HAP-1 (cell line): ENCODE data around the gene TK1.

Experiments used
- DNase-seq, 2 experiments: peaks; one replicate each; pipeline ENCODE4 v3.0.0-alpha.2; 2016 to 2020; ENCODE audit warnings: low spot score in 2 of 2
- H3K27me3 ChIP-seq: fragments of 250-450 bp; sonication (Bioruptor Pico); 2 replicates; pipeline ENCODE4 v1.5.1; 2020; ENCODE audit warnings: low read depth, mild to moderate bottlenecking, moderate library complexity
- H3K36me3 ChIP-seq: fragments of 250-450 bp; sonication (Bioruptor Pico); replicated peaks from 2 replicates; pipeline ENCODE4 v1.5.1; 2020; ENCODE audit warnings: mild to moderate bottlenecking
- H3K4me1 ChIP-seq: fragments of 250-450 bp; sonication (Bioruptor Pico); 2 replicates; pipeline ENCODE4 v1.5.1; 2020; ENCODE audit warnings: mild to moderate bottlenecking
- H3K4me3 ChIP-seq: fragments of 250-450 bp; sonication (Bioruptor Pico); 2 replicates; pipeline ENCODE4 v1.5.1; 2020; ENCODE audit warnings: mild to moderate bottlenecking, moderate library complexity
- H3K9me3 ChIP-seq: fragments of 250-450 bp; sonication (Bioruptor Pico); 2 replicates; pipeline ENCODE4 v1.5.1; 2020; ENCODE audit warnings: mild to moderate bottlenecking, moderate library complexity
- in situ Hi-C: fragments of 300-500 bp; cut with MboI; formaldehyde crosslinking; loops from 3 replicates; pipeline ENCODE4 v1.14.3; 2020; ENCODE audit warnings: low sequenced_read_pairs, inconsistent platforms, mixed read lengths

TK1 gene

GRCh38 chr17:78127888-78128550, 58.8 kb downstream of the TK1 start:
- peaks cover 3% of the 10 kb centered on the region for H3K27me3 ChIP-seq
- peak overlapping the region; percentile 59 for H3K4me3 ChIP-seq
- H3K36me3 ChIP-seq = no peaks in the 10 kb centered on the region
- DNase-seq = peak in 1 of 2 experiments; percentile 59
- in situ Hi-C loops = no loop called here
- H3K4me1 ChIP-seq = peaks cover 4% of the 10 kb centered on the region; the same call in 1 of the 2 replicates
- H3K9me3 ChIP-seq = no peaks in the 10 kb centered on the region

GRCh38 chr17:78127239-78127887, 59.5 kb downstream of the TK1 start:
- no peaks in the 10 kb centered on the region for H3K9me3 ChIP-seq
- peaks cover 4% of the 10 kb centered on the region; the same call in 1 of the 2 replicates for H3K4me1 ChIP-seq
- peak overlapping the region; percentile 59 for H3K4me3 ChIP-seq
- no peak for DNase-seq
- in situ Hi-C loops = no loop called here
- peaks cover 3% of the 10 kb centered on the region for H3K27me3 ChIP-seq
- no peaks in the 10 kb centered on the region for H3K36me3 ChIP-seq

GRCh38 chr17:78126895-78127238, 60.0 kb downstream of the TK1 start:
- in situ Hi-C loops = no loop called here
- Histone ChIP-seq H3K36me3 (no peaks in the 10 kb centered on the region), H3K9me3 (no peaks in the 10 kb centered on the region), H3K4me1 (peaks cover 4% of the 10 kb centered on the region; the same call in 1 of the 2 replicates), H3K4me3 (no peak overlapping the region), H3K27me3 (peaks cover 3% of the 10 kb centered on the region)
- no peak for DNase-seq

- Histone ChIP-seq H3K9me3 (no peaks in the 10 kb centered on the region), H3K36me3 (no peaks in the 10 kb centered on the region), H3K4me3 (no peak overlapping the region), H3K4me1 (peaks cover 4% of the 10 kb centered on the region; the same call in 1 of the 2 replicates), H3K27me3 (peaks cover under 1% of the 10 kb centered on the region; the same call in 1 of the 2 replicates)
- DNase-seq = no peak
- in situ Hi-C loops = no loop called here
Measured at GRCh38 chr17:78125976-78126894, 60.6 kb downstream of the TK1 start.

- Histone ChIP-seq H3K36me3 (no peaks in the 10 kb centered on the region), H3K4me1 (peaks cover 4% of the 10 kb centered on the region; the same call in 1 of the 2 replicates)
Measured at GRCh38 chr17:78125138-78125913, 61.5 kb downstream of the TK1 start.

GRCh38 chr17:78124836-78125137, 62.1 kb downstream of the TK1 start:
- no peak for DNase-seq
- peaks cover 4% of the 10 kb centered on the region; the same call in 1 of the 2 replicates for H3K4me1 ChIP-seq
- no peaks in the 10 kb centered on the region for H3K27me3 ChIP-seq
- H3K9me3 ChIP-seq = no peaks in the 10 kb centered on the region
- no peak overlapping the region for H3K4me3 ChIP-seq
- no peaks in the 10 kb centered on the region for H3K36me3 ChIP-seq
- in situ Hi-C loops = loop anchor here (25.0 kb wide), 1 partner anchor 588 kb away; no protein-coding TSS in a partner anchor

More at GRCh38 chr17:78125138-78125913, 61.5 kb downstream of the TK1 start:
- no peak overlapping the region for H3K4me3 ChIP-seq
- no peaks in the 10 kb centered on the region for H3K9me3 ChIP-seq
- DNase-seq = no peak
- no peaks in the 10 kb centered on the region for H3K27me3 ChIP-seq
- in situ Hi-C loops = no loop called here
